Keratinocyte (primary cell): Measurements from ENCODE around the gene CA5A.

ENCODE experiments used
- CTCF ChIP-seq, 3 experiments: IDR thresholded peaks in 1 of 3; conservative IDR thresholded peaks in 1 of 3; optimal IDR thresholded peaks in 1 of 3; 2 replicates in 2 of 3; 3 replicates in 1 of 3; pipeline versions ENCODE3 to v1.5.1; 2011; ENCODE audit warnings: low read length in 3 of 3, mild to moderate bottlenecking in 3 of 3, moderate library complexity in 2 of 3, control low read depth in 1 of 3, inconsistent platforms in 1 of 3; ENCODE audit not compliant: insufficient read depth in 2 of 3; ENCODE audit errors: extremely low read depth in 1 of 3
- EZH2 ChIP-seq: IDR thresholded peaks from one replicate; pipeline ENCODE4 v1.6.1; 2012; ENCODE audit warnings: inconsistent platforms, mild to moderate bottlenecking, low read length, moderate library complexity

DNA sequence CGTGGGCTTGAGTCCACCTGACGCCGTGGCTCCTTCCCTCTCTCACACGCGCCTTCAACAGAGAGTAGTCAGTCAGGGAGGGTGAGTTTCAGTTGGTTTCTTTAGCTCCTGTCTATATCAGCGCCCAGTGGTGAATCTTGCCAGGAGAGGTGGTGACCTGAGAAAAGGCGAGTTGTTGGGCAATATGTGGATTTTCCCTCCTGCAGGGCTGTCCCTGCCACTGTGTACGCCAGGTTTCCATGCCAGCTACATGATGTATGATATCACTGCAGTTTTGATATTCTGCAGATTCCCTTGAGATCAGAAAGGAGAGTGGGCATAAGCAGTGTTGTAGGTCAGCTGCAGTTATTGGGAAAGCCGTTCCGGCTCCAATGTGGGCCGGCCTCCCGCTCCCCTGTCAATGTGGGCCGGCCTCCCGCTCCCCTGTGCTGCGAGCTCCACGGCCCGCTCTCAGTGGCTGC, 46.3 kb upstream of the CA5A start:
- TF ChIP-seq CTCF (optimal IDR thresholded peaks at IDR 0.05 in 1 of 3, IDR thresholded peaks at IDR 0.05 in 1 of 3, conservative IDR thresholded peaks at IDR 0.05 in 1 of 3; ENCODE audit: extremely low read depth in 1 of 3, insufficient read depth in 2 of 3, low read length in 3 of 3) = no peak
- no peak for TF ChIP-seq EZH2
